ENCODE data around the gene AQP4.

Gene AQP4

GRCh38 chr18:26826656-26827235 is 38.8 kb downstream of the AQP4 start:
- no peak overlapping the region for H2AFZ ChIP-seq (ENCODE audit: low read length)
- H4K20me1 ChIP-seq (ENCODE audit: insufficient read depth, low read length), result no peaks in the 10 kb centered on the region

DNA sequence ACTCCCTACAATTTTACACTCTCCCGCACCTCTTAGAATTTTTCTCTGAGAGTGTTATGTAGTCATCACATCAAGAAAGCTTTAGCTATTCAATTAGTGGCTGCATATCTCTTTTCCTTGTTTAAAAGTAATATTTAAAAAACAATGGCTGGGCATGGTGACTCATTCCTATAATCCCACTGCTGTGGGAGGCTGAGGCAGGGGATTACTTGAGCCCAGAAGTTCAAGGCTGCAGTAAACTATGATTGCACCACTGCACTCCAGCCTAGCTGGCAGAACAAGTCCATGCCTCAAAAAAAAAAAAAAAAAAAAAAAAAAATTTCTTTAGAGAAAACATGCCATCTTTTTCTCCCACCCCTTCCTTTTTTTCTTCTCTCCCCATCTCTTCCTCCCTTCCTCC is 44.3 kb downstream of the AQP4 start:
- Histone ChIP-seq H3K4me3 (ENCODE audit: low read length) (no peak overlapping the region), H3K27me3 (replicated peaks; ENCODE audit: insufficient read depth, low read length) (no peaks in the 10 kb centered on the region), H2AFZ (ENCODE audit: low read length) (no peak overlapping the region), H3K9me2 (replicated peaks; ENCODE audit: insufficient read depth, low read length) (no peaks in the 10 kb centered on the region), H3K27ac (ENCODE audit: low read length) (no peak overlapping the region), H3K4me1 (ENCODE audit: low read length) (no peaks in the 10 kb centered on the region), H3F3A (ENCODE audit: insufficient read depth, low read length) (no peaks in the 10 kb centered on the region), H3K4me2 (ENCODE audit: low read depth, low read length) (no peak overlapping the region), H3K79me2 (ENCODE audit: low read length) (no peaks in the 10 kb centered on the region), H3K36me3 (replicated peaks; ENCODE audit: insufficient read depth, low read length) (no peaks in the 10 kb centered on the region), H4K20me1 (ENCODE audit: insufficient read depth, low read length) (no peaks in the 10 kb centered on the region), H3K9me3 (replicated peaks; ENCODE audit: insufficient read depth, low read length) (no peaks in the 10 kb centered on the region), H3K9ac (ENCODE audit: low read length) (no peak overlapping the region)
- TF ChIP-seq EZH2 (optimal IDR thresholded peaks at IDR 0.05; ENCODE audit: low read depth, low read length) (no peak), EZH2phosphoT487 (IDR thresholded peaks at IDR 0.05; ENCODE audit: low read length) (no peak)
- TF ChIP-seq, protein P1, sequence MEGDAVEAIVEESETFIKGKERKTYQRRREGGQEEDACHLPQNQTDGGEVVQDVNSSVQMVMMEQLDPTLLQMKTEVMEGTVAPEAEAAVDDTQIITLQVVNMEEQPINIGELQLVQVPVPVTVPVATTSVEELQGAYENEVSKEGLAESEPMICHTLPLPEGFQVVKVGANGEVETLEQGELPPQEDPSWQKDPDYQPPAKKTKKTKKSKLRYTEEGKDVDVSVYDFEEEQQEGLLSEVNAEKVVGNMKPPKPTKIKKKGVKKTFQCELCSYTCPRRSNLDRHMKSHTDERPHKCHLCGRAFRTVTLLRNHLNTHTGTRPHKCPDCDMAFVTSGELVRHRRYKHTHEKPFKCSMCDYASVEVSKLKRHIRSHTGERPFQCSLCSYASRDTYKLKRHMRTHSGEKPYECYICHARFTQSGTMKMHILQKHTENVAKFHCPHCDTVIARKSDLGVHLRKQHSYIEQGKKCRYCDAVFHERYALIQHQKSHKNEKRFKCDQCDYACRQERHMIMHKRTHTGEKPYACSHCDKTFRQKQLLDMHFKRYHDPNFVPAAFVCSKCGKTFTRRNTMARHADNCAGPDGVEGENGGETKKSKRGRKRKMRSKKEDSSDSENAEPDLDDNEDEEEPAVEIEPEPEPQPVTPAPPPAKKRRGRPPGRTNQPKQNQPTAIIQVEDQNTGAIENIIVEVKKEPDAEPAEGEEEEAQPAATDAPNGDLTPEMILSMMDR (IDR thresholded peaks at IDR 0.05; ENCODE audit: low read length), result no peak
- no peak for DNase-seq

More at GRCh38 chr18:26826656-26827235, 38.8 kb downstream of the AQP4 start:
- no peaks in the 10 kb centered on the region for H3K9me2 ChIP-seq (replicated peaks; ENCODE audit: insufficient read depth, low read length)
- H3K4me2 ChIP-seq (ENCODE audit: low read depth, low read length), result no peak overlapping the region
- H3K79me2 ChIP-seq (ENCODE audit: low read length), result no peaks in the 10 kb centered on the region
- H3K4me1 ChIP-seq (ENCODE audit: low read length), result no peaks in the 10 kb centered on the region
- no peak overlapping the region for H3K4me3 ChIP-seq (ENCODE audit: low read length)
- no peaks in the 10 kb centered on the region for H3F3A ChIP-seq (ENCODE audit: insufficient read depth, low read length)
- H3K9ac ChIP-seq (ENCODE audit: low read length), result no peak overlapping the region
- DNase-seq, result no peak
- TF ChIP-seq, protein P1 (IDR thresholded peaks at IDR 0.05; ENCODE audit: low read length), result no peak
- TF ChIP-seq EZH2phosphoT487 (IDR thresholded peaks at IDR 0.05; ENCODE audit: low read length) (no peak), EZH2 (optimal IDR thresholded peaks at IDR 0.05; ENCODE audit: low read depth, low read length) (no peak)
- no peaks in the 10 kb centered on the region for H3K36me3 ChIP-seq (replicated peaks; ENCODE audit: insufficient read depth, low read length)
- H3K9me3 ChIP-seq (replicated peaks; ENCODE audit: insufficient read depth, low read length), result no peaks in the 10 kb centered on the region
- H3K27me3 ChIP-seq (replicated peaks; ENCODE audit: insufficient read depth, low read length), result no peaks in the 10 kb centered on the region
- H3K27ac ChIP-seq (ENCODE audit: low read length), result no peak overlapping the region

DNA sequence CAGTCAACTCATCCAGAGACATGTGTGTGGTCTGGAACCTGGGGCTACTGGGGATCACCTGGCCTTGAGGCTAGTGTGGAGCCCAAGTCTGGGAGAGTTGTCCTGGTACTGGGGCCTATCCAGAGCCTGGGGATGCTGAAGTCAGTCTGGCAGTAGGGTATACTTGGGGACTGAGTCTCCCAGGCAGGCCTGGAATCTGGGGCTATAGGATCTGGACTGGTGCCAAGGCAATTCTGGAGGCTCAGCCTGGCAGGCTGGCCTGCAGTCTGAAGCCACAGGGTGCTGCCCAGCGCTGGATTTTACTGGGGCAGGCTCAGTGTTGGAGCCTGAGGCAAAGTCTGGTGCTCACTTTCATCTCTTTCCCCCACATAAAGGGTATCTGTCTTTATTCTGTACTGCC is 46.5 kb downstream of the AQP4 start:
- H3K4me2 ChIP-seq (ENCODE audit: low read depth, low read length), result no peak overlapping the region
- no peaks in the 10 kb centered on the region for H3F3A ChIP-seq (ENCODE audit: insufficient read depth, low read length)
- no peaks in the 10 kb centered on the region for H3K9me3 ChIP-seq (replicated peaks; ENCODE audit: insufficient read depth, low read length)
- no peak overlapping the region for H3K4me3 ChIP-seq (ENCODE audit: low read length)
- no peaks in the 10 kb centered on the region for H3K4me1 ChIP-seq (ENCODE audit: low read length)
- no peaks in the 10 kb centered on the region for H3K9me2 ChIP-seq (replicated peaks; ENCODE audit: insufficient read depth, low read length)
- H4K20me1 ChIP-seq (ENCODE audit: insufficient read depth, low read length), result no peaks in the 10 kb centered on the region
- H3K79me2 ChIP-seq (ENCODE audit: low read length), result no peaks in the 10 kb centered on the region
- no peaks in the 10 kb centered on the region for H3K27me3 ChIP-seq (replicated peaks; ENCODE audit: insufficient read depth, low read length)
- DNase-seq, result no peak
- no peak overlapping the region for H3K9ac ChIP-seq (ENCODE audit: low read length)
- TF ChIP-seq, protein P1 (IDR thresholded peaks at IDR 0.05; ENCODE audit: low read length), result no peak
- no peak for TF ChIP-seq EZH2 (optimal IDR thresholded peaks at IDR 0.05; ENCODE audit: low read depth, low read length)
- TF ChIP-seq EZH2phosphoT487 (IDR thresholded peaks at IDR 0.05; ENCODE audit: low read length), result no peak
- no peak overlapping the region for H2AFZ ChIP-seq (ENCODE audit: low read length)
- no peak overlapping the region for H3K27ac ChIP-seq (ENCODE audit: low read length)
- H3K36me3 ChIP-seq (replicated peaks; ENCODE audit: insufficient read depth, low read length), result no peaks in the 10 kb centered on the region
